Measurements from ENCODE around the gene TAX1BP1.
A peak's percentile ranks its signal among the peaks of the same experiment; 100 is the strongest.
"Not testable (repeated sequence)": the region's sequence is repeated elsewhere in the genome, so short reads cannot be mapped to it uniquely, and the experiment has no call there.

TAX1BP1 gene

GRCh38 chr7:27737178-27737577, 2.8 kb upstream of the TAX1BP1 start:
- Histone ChIP-seq H3K4me1 (ENCODE audit: control extremely low read depth in 1 of 4, control insufficient read depth in 4 of 4, insufficient read depth in 4 of 4, low read length in 3 of 4) (peaks cover 9 to 17% (median 13%) of the 10 kb centered on the region in 4 experiments), H3K27me3 (replicated peaks in 2 of 5; ENCODE audit: control insufficient read depth in 4 of 5, insufficient read depth in 5 of 5, low read length in 4 of 5) (no peaks in the 10 kb centered on the region), H3K9me3 (ENCODE audit: control extremely low read depth in 1 of 5, control insufficient read depth in 4 of 5, insufficient read depth in 2 of 5, low read depth in 1 of 5, low read length in 4 of 5) (no peaks in the 10 kb centered on the region), H3K36me3 (ENCODE audit: control insufficient read depth in 4 of 4, insufficient read depth in 4 of 4, low read length in 3 of 4) (no peaks in the 10 kb centered on the region), H3K4me3 (ENCODE audit: control insufficient read depth in 1 of 7, extremely low read depth in 1 of 7, insufficient read depth in 4 of 7, low read depth in 2 of 7, low read length in 6 of 7) (no peak overlapping the region), H3K27ac (ENCODE audit: insufficient read depth in 1 of 2, low read depth in 1 of 2, low read length in 2 of 2, poor library complexity in 1 of 2, severe bottlenecking in 2 of 2) (no peak overlapping the region)
- 94% methylated on average over 2 of the region's 2 CpGs for WGBS (ENCODE audit: insufficient coverage)
- no peak for DNase-seq
- POLR2A ChIA-PET, result no interaction called here
- CTCF ChIA-PET, result interaction anchor here (1.2 kb wide), 1 partner anchor 78 kb away, joined by 3 read pairs; no protein-coding TSS in a partner anchor

GRCh38 chr7:27737616-27738015, 2.3 kb upstream of the TAX1BP1 start:
- DNase-seq, result no peak
- CTCF ChIA-PET, result interaction anchor here (1.2 kb wide), 1 partner anchor 79 kb away, joined by 3 read pairs; no protein-coding TSS in a partner anchor
- no peaks in the 10 kb centered on the region for H3K27me3 ChIP-seq (replicated peaks in 2 of 5; ENCODE audit: control insufficient read depth in 4 of 5, insufficient read depth in 5 of 5, low read length in 4 of 5)
- H3K4me1 ChIP-seq (ENCODE audit: control extremely low read depth in 1 of 4, control insufficient read depth in 4 of 4, insufficient read depth in 4 of 4, low read length in 3 of 4), result peaks cover 9 to 17% (median 13%) of the 10 kb centered on the region in 4 experiments
- no CpG with 5 or more reads among the region's 2 CpGs for WGBS (ENCODE audit: insufficient coverage)
- no peaks in the 10 kb centered on the region for H3K36me3 ChIP-seq (ENCODE audit: control insufficient read depth in 4 of 4, insufficient read depth in 4 of 4, low read length in 3 of 4)
- no peak overlapping the region for H3K4me3 ChIP-seq (ENCODE audit: control insufficient read depth in 1 of 7, extremely low read depth in 1 of 7, insufficient read depth in 4 of 7, low read depth in 2 of 7, low read length in 6 of 7)
- H3K9me3 ChIP-seq (ENCODE audit: control extremely low read depth in 1 of 5, control insufficient read depth in 4 of 5, insufficient read depth in 2 of 5, low read depth in 1 of 5, low read length in 4 of 5), result no peaks in the 10 kb centered on the region
- POLR2A ChIA-PET, result no interaction called here
- H3K27ac ChIP-seq (ENCODE audit: insufficient read depth in 1 of 2, low read depth in 1 of 2, low read length in 2 of 2, poor library complexity in 1 of 2, severe bottlenecking in 2 of 2), result no peak overlapping the region

DNA sequence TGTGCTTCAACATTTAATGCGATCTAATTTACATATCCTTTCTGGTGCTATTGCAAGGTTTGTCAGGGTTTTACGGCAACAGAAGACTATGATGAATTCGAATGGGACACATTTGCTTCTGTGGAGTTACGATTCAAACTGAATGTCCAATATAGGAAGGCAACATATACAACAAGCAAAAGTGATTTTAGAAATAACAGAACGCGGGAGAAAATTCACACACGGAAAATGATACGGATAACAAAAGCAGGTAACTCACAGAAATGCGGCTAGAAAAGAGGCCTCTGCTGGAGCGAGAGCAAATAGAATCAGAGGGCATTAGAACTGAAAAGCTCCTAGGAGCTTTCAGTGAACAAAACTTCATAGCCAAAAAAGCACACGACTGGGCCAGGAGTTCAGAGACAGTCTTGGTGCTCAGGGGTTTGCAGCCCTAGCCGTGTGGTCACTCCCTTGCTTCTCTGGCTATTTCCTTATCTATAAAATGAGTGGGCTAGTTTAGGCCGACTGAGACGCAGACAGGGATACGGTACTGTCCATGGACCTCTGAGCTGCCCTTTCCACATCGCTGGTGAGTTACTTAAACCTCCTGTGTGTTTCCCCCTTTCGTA, 557 bp upstream of the TAX1BP1 start:
- CTCF ChIA-PET, result interaction anchor here (0.6 to 1.6 kb wide), 2 partner anchors 14 to 34 kb away, joined by 3 to 4 read pairs; no protein-coding TSS in a partner anchor
- POLR2A ChIA-PET, result interaction anchor here (0.6 to 1.6 kb wide), 2 partner anchors 76 to 266 kb away, joined by 4 read pairs; partner anchors contain the start of gene HIBADH
- peaks cover 10 to 17% (median 14%) of the 10 kb centered on the region in 4 experiments for H3K4me1 ChIP-seq (ENCODE audit: control extremely low read depth in 1 of 4, control insufficient read depth in 4 of 4, insufficient read depth in 4 of 4, low read length in 3 of 4)
- peak overlapping the region; percentile 87 to 100 (median 99) for H3K4me3 ChIP-seq (ENCODE audit: control insufficient read depth in 1 of 7, extremely low read depth in 1 of 7, insufficient read depth in 4 of 7, low read depth in 2 of 7, low read length in 6 of 7)
- DNase-seq, result peak in 2 of 3 donors; percentile 7 to 43
- H3K36me3 ChIP-seq (ENCODE audit: control insufficient read depth in 4 of 4, insufficient read depth in 4 of 4, low read length in 3 of 4), result no peaks in the 10 kb centered on the region
- WGBS (ENCODE audit: insufficient coverage), result 3% methylated on average over 12 of the region's 17 CpGs
- no peaks in the 10 kb centered on the region for H3K9me3 ChIP-seq (ENCODE audit: control extremely low read depth in 1 of 5, control insufficient read depth in 4 of 5, insufficient read depth in 2 of 5, low read depth in 1 of 5, low read length in 4 of 5)
- peak overlapping the region; percentile 90 to 95 for H3K27ac ChIP-seq (ENCODE audit: insufficient read depth in 1 of 2, low read depth in 1 of 2, low read length in 2 of 2, poor library complexity in 1 of 2, severe bottlenecking in 2 of 2)
- H3K27me3 ChIP-seq (replicated peaks in 2 of 5; ENCODE audit: control insufficient read depth in 4 of 5, insufficient read depth in 5 of 5, low read length in 4 of 5), result no peaks in the 10 kb centered on the region

- peak overlapping the region; percentile 90 to 95 for H3K27ac ChIP-seq (ENCODE audit: insufficient read depth in 1 of 2, low read depth in 1 of 2, low read length in 2 of 2, poor library complexity in 1 of 2, severe bottlenecking in 2 of 2)
- no peaks in the 10 kb centered on the region for H3K36me3 ChIP-seq (ENCODE audit: control insufficient read depth in 4 of 4, insufficient read depth in 4 of 4, low read length in 3 of 4)
- DNase-seq, result peak; percentile 76 to 89 (median 85)
- H3K27me3 ChIP-seq (replicated peaks in 2 of 5; ENCODE audit: control insufficient read depth in 4 of 5, insufficient read depth in 5 of 5, low read length in 4 of 5), result no peaks in the 10 kb centered on the region
- H3K4me3 ChIP-seq (ENCODE audit: control insufficient read depth in 1 of 7, extremely low read depth in 1 of 7, insufficient read depth in 4 of 7, low read depth in 2 of 7, low read length in 6 of 7), result peak overlapping the region; percentile 87 to 100 (median 99)
- WGBS (ENCODE audit: insufficient coverage), result 0% methylated on average over 42 of the region's 49 CpGs
- ChIA-PET POLR2A (interaction anchor here (1.6 kb wide), 1 partner anchor 78 kb away, joined by 4 read pairs; the partner anchor contains the start of gene HIBADH), CTCF (interaction anchor here (0.8 to 1.4 kb wide), 8 partner anchors 8 to 135 kb away, joined by 3 to 7 read pairs (median 3); partner anchors contain the start of gene HIBADH)
- no peaks in the 10 kb centered on the region for H3K9me3 ChIP-seq (ENCODE audit: control extremely low read depth in 1 of 5, control insufficient read depth in 4 of 5, insufficient read depth in 2 of 5, low read depth in 1 of 5, low read length in 4 of 5)
- H3K4me1 ChIP-seq (ENCODE audit: control extremely low read depth in 1 of 4, control insufficient read depth in 4 of 4, insufficient read depth in 4 of 4, low read length in 3 of 4), result peaks cover 10 to 27% (median 19%) of the 10 kb centered on the region in 4 experiments
These were observed 606 bp downstream of the TAX1BP1 start for GRCh38 chr7:27740449-27741086.

GRCh38 chr7:27742091-27742710, 2.2 kb downstream of the TAX1BP1 start:
- H3K9me3 ChIP-seq (ENCODE audit: control extremely low read depth in 1 of 5, control insufficient read depth in 4 of 5, insufficient read depth in 2 of 5, low read depth in 1 of 5, low read length in 4 of 5); DNase-seq; H3K27ac ChIP-seq (ENCODE audit: insufficient read depth in 1 of 2, low read depth in 1 of 2, low read length in 2 of 2, poor library complexity in 1 of 2, severe bottlenecking in 2 of 2); H3K36me3 ChIP-seq (ENCODE audit: control insufficient read depth in 4 of 4, insufficient read depth in 4 of 4, low read length in 3 of 4); POLR2A ChIA-PET; H3K4me3 ChIP-seq (ENCODE audit: control insufficient read depth in 1 of 7, extremely low read depth in 1 of 7, insufficient read depth in 4 of 7, low read depth in 2 of 7, low read length in 6 of 7); CTCF ChIA-PET; H3K27me3 ChIP-seq (replicated peaks in 2 of 5; ENCODE audit: control insufficient read depth in 4 of 5, insufficient read depth in 5 of 5, low read length in 4 of 5): not testable (repeated sequence)
- 98% methylated on average over 4 of the region's 11 CpGs for WGBS (ENCODE audit: insufficient coverage)
- peaks cover 10 to 27% (median 19%) of the 10 kb centered on the region in 4 experiments for H3K4me1 ChIP-seq (ENCODE audit: control extremely low read depth in 1 of 4, control insufficient read depth in 4 of 4, insufficient read depth in 4 of 4, low read length in 3 of 4)

DNA sequence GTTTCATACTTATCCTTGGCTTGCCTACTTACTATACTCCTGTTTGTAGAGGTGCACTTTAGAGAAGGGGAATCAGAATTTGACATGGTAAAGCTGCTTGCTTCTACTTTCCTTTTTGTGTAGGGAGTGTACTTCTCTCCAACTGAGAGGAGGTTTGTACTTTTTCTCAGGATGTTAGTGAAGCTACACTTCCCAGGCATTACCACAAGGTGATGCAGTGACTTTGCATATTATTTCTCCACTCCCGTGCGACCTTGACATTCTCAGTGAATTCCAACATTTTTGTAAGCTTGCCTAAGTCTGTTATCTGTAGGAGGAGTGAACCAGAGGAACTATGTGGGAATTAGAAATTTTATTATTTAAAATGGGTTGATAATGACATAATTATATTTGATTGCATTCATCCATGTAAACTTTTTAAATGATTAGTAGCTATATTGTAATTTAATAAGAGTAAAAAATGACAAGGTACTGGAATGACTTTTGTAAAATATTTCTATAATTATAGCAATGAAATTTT, 5.2 kb downstream of the TAX1BP1 start:
- DNase-seq, result peak; percentile 48 to 69 (median 66)
- H3K9me3 ChIP-seq (ENCODE audit: control extremely low read depth in 1 of 5, control insufficient read depth in 4 of 5, insufficient read depth in 2 of 5, low read depth in 1 of 5, low read length in 4 of 5), result no peaks in the 10 kb centered on the region
- peaks cover 5 to 22% (median 14%) of the 10 kb centered on the region in 4 experiments for H3K4me1 ChIP-seq (ENCODE audit: control extremely low read depth in 1 of 4, control insufficient read depth in 4 of 4, insufficient read depth in 4 of 4, low read length in 3 of 4)
- POLR2A ChIA-PET, result no interaction called here
- no CpG with 5 or more reads among the region's 2 CpGs for WGBS (ENCODE audit: insufficient coverage)
- CTCF ChIA-PET, result interaction anchor here (0.5 to 2.3 kb wide), 17 partner anchors 12 to 549 kb away, joined by 3 to 12 read pairs (median 4); partner anchors contain the start of gene HIBADH
- peak overlapping the region in 1 of 2 experiments; percentile 28 for H3K27ac ChIP-seq (ENCODE audit: insufficient read depth in 1 of 2, low read depth in 1 of 2, low read length in 2 of 2, poor library complexity in 1 of 2, severe bottlenecking in 2 of 2)
- H3K36me3 ChIP-seq (ENCODE audit: control insufficient read depth in 4 of 4, insufficient read depth in 4 of 4, low read length in 3 of 4), result peaks cover 0 to 9% (median 1%) of the 10 kb centered on the region in 4 experiments
- H3K4me3 ChIP-seq (ENCODE audit: control insufficient read depth in 1 of 7, extremely low read depth in 1 of 7, insufficient read depth in 4 of 7, low read depth in 2 of 7, low read length in 6 of 7), result peak overlapping the region in 2 of 7 experiments; percentile 22 to 43
- no peaks in the 10 kb centered on the region for H3K27me3 ChIP-seq (replicated peaks in 2 of 5; ENCODE audit: control insufficient read depth in 4 of 5, insufficient read depth in 5 of 5, low read length in 4 of 5)
